ENCODE data around the gene GMDS. TPM values are rescaled to one million over a fixed set of nuclear protein-coding genes. Genes with fewer than 3 reads are reported as not detected.

GMDS gene
- total and polyA plus RNA-seq, 2 donors (not counting 3 experiments of a cell fraction or from before 2014, with no cell fraction given): 9.8 to 23.5 TPM

DNA sequence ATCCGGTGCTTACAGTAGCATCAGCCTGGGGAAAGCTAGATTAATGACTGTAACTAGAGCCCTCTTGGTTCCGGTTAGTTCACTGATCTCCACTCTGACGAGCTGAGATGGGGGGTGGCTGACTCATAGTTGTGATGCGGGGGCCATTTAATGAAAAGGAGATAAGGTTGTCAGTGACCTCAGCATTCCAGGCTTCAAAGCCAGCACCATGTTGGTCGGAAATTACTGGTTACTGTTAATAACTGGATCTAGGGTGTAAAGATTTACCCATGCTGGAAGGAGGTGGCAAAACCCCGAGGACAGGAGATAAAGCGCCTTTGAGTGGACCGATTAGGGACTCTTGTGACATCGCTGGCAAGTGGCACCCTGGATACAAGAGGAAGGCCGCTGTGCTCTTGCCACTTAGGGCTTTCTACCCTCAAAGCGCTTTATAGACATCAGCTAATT is 614.6 kb downstream of the GMDS start:
- Histone ChIP-seq H3K4me2 (ENCODE audit: insufficient read depth, low read length) (no peak overlapping the region), H3K4me1 (ENCODE audit: control insufficient read depth, extremely low read depth, insufficient read depth, low read length) (peaks cover 11% of the 10 kb centered on the region), H3K9me3 (replicated peaks; ENCODE audit: control insufficient read depth, insufficient read depth, low read length) (no peaks in the 10 kb centered on the region), H3K27me3 (ENCODE audit: control insufficient read depth in 2 of 2, insufficient read depth in 2 of 2, low read length in 2 of 2) (peaks cover 5 to 8% of the 10 kb centered on the region in 2 experiments), H3K9ac (replicated peaks; ENCODE audit: extremely low read depth, insufficient read depth, low read length) (no peak overlapping the region), H3K4me3 (replicated peaks in 1 of 3; ENCODE audit: insufficient read depth in 1 of 3, low read depth in 1 of 3, low read length in 3 of 3) (no peak overlapping the region), H3K27ac (ENCODE audit: insufficient read depth, low read depth, low read length) (no peak overlapping the region), H2AFZ (ENCODE audit: low read depth, low read length) (no peak overlapping the region), H3K36me3 (ENCODE audit: control insufficient read depth in 2 of 2, extremely low read depth in 1 of 2, insufficient read depth in 2 of 2, low read length in 2 of 2) (no peaks in the 10 kb centered on the region), H3K79me2 (ENCODE audit: control insufficient read depth, insufficient read depth, low read length) (no peaks in the 10 kb centered on the region), H4K20me1 (replicated peaks; ENCODE audit: control insufficient read depth, extremely low read depth, insufficient read depth, low read length) (no peaks in the 10 kb centered on the region), H3K9me1 (replicated peaks; ENCODE audit: control insufficient read depth, extremely low read depth, insufficient read depth, low read length) (no peaks in the 10 kb centered on the region)
- TF ChIP-seq POLR2AphosphoS5 (IDR thresholded peaks at IDR 0.05; ENCODE audit: insufficient read depth, low read depth, low read length): no peak
- no peak for TF ChIP-seq POLR2A (IDR thresholded peaks at IDR 0.05; ENCODE audit: low read depth, low read length)
- TF ChIP-seq, protein P1, sequence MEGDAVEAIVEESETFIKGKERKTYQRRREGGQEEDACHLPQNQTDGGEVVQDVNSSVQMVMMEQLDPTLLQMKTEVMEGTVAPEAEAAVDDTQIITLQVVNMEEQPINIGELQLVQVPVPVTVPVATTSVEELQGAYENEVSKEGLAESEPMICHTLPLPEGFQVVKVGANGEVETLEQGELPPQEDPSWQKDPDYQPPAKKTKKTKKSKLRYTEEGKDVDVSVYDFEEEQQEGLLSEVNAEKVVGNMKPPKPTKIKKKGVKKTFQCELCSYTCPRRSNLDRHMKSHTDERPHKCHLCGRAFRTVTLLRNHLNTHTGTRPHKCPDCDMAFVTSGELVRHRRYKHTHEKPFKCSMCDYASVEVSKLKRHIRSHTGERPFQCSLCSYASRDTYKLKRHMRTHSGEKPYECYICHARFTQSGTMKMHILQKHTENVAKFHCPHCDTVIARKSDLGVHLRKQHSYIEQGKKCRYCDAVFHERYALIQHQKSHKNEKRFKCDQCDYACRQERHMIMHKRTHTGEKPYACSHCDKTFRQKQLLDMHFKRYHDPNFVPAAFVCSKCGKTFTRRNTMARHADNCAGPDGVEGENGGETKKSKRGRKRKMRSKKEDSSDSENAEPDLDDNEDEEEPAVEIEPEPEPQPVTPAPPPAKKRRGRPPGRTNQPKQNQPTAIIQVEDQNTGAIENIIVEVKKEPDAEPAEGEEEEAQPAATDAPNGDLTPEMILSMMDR (IDR thresholded peaks at IDR 0.05; ENCODE audit: extremely low read depth in 1 of 2, insufficient read depth in 1 of 2, low read depth in 1 of 2, low read length in 2 of 2): no peak
- TF ChIP-seq JUN (IDR thresholded peaks at IDR 0.05; ENCODE audit: borderline replicate concordance, insufficient read depth, insufficient read length, low read depth): peak; percentile 5
- TF ChIP-seq, protein P2, sequence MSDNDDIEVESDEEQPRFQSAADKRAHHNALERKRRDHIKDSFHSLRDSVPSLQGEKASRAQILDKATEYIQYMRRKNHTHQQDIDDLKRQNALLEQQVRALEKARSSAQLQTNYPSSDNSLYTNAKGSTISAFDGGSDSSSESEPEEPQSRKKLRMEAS (IDR thresholded peaks at IDR 0.05; ENCODE audit: insufficient read depth, insufficient read length): no peak
- peak; percentile 29 for TF ChIP-seq GATA2 (IDR thresholded peaks at IDR 0.05; ENCODE audit: insufficient read depth, insufficient read length, low read depth, low read length)
- no peak for TF ChIP-seq MYC (IDR thresholded peaks at IDR 0.05; ENCODE audit: low read depth, low read length)
- no peak for TF ChIP-seq EZH2 (IDR thresholded peaks at IDR 0.05; ENCODE audit: borderline replicate concordance, low read depth, low read length, severe bottlenecking)
- TF ChIP-seq FOS (IDR thresholded peaks at IDR 0.05; ENCODE audit: borderline replicate concordance, insufficient read depth, low read length): peak; percentile 35
- DNase-seq (ENCODE audit: low read depth, low spot score): peak; percentile 13
- intact Hi-C loops (cut with micrococcal nuclease) (no loop called here), dilution Hi-C loops (cut with MboI; ENCODE audit: extremely low pct_ligation_motif_present, low sequenced_read_pairs) (no loop called here)
- no TSS peak for BruUV-seq (replicated peaks)
- no peak for FAIRE-seq
- ChIA-PET POLR2A (no interaction called here), CTCF (interaction anchor here (1.1 to 1.8 kb wide), 3 partner anchors 8 to 1004 kb away, joined by 3 to 6 read pairs (median 4); no protein-coding TSS in a partner anchor)

Measured in endothelial cell of umbilical vein (primary cell).